H9 (cell line): ENCODE results near the gene ATXN1L. TPM values are rescaled to one million over a fixed set of nuclear protein-coding genes. Genes with fewer than 3 reads are reported as not detected.

Experiments
- DNase-seq: peaks from one replicate; pipeline ENCODE4 v3.0.0-alpha.2; 2017
- H2AFZ ChIP-seq: one replicate; pipeline ENCODE4 v1.6.1; 2013; ENCODE audit warnings: mild to moderate bottlenecking, low read length, control low read depth, moderate library complexity
- H2AK5ac ChIP-seq: 2 replicates; pipeline ENCODE4 v1.6.1; 2013; ENCODE audit warnings: low read length, control low read depth, mixed read lengths; ENCODE audit not compliant: insufficient read length
- H2BK120ac ChIP-seq: one replicate; pipeline ENCODE4 v1.6.1; 2013; ENCODE audit warnings: low read depth, mild to moderate bottlenecking, low read length, control low read depth, inconsistent platforms; ENCODE audit not compliant: poor library complexity, severe bottlenecking
- H2BK12ac ChIP-seq: 2 replicates; pipeline ENCODE4 v1.6.1; 2013; ENCODE audit warnings: low read length, control low read depth, mixed read lengths, low read depth; ENCODE audit not compliant: insufficient read length
- H2BK15ac ChIP-seq: 2 replicates; pipeline ENCODE4 v1.6.1; 2013; ENCODE audit warnings: low read depth, low read length, control low read depth
- H2BK20ac ChIP-seq: one replicate; pipeline ENCODE4 v1.6.1; 2013; ENCODE audit warnings: low read depth, mild to moderate bottlenecking, low read length, control low read depth, inconsistent platforms; ENCODE audit not compliant: poor library complexity, severe bottlenecking
- H2BK5ac ChIP-seq: 2 replicates; pipeline ENCODE4 v1.6.1; 2013; ENCODE audit warnings: low read length, control low read depth, mixed read lengths; ENCODE audit not compliant: insufficient read length
- H3K14ac ChIP-seq: 2 replicates; pipeline ENCODE4 v1.6.1; 2013; ENCODE audit warnings: low read length, control low read depth; ENCODE audit not compliant: insufficient read depth
- H3K18ac ChIP-seq: 2 replicates; pipeline ENCODE4 v1.6.1; 2013; ENCODE audit warnings: low read depth, mild to moderate bottlenecking, mixed read lengths, low read length, control low read depth; ENCODE audit not compliant: insufficient read length
- H3K23ac ChIP-seq: 2 replicates; pipeline ENCODE4 v1.6.1; 2013; ENCODE audit warnings: low read length, control low read depth, mixed read lengths, low read depth; ENCODE audit not compliant: insufficient read length
- H3K23me2 ChIP-seq: 2 replicates; pipeline ENCODE4 v1.6.1; 2013; ENCODE audit warnings: low read depth, mild to moderate bottlenecking, mixed read lengths, low read length, control low read depth; ENCODE audit not compliant: insufficient read length, poor library complexity, severe bottlenecking
- H3K27ac ChIP-seq: 2 replicates; pipeline ENCODE4 v1.5.1; 2013; ENCODE audit warnings: low read length, control low read depth, mixed read lengths, low read depth; ENCODE audit not compliant: insufficient read length
- H3K27me3 ChIP-seq: 2 replicates; pipeline ENCODE4 v1.6.1; 2013; ENCODE audit warnings: low read length, control low read depth, inconsistent platforms; ENCODE audit not compliant: insufficient read depth
- H3K4ac ChIP-seq: 2 replicates; pipeline ENCODE4 v1.6.1; 2013; ENCODE audit warnings: low read depth, mild to moderate bottlenecking, control low read depth, inconsistent platforms, low read length, moderate library complexity
- H3K4me1 ChIP-seq: 2 replicates; pipeline ENCODE4 v1.6.1; 2013; ENCODE audit warnings: low read length, control low read depth, inconsistent platforms; ENCODE audit not compliant: insufficient read depth
- H3K4me2 ChIP-seq: 2 replicates; pipeline ENCODE4 v1.6.1; 2013; ENCODE audit warnings: low read length, control low read depth, mixed read lengths; ENCODE audit not compliant: insufficient read length, insufficient read depth
- H3K56ac ChIP-seq: 2 replicates; pipeline ENCODE4 v1.6.1; 2013; ENCODE audit warnings: low read depth, mild to moderate bottlenecking, mixed read lengths, low read length, control low read depth; ENCODE audit not compliant: insufficient read length
- H3K79me1 ChIP-seq: 2 replicates; pipeline ENCODE4 v1.6.1; 2013; ENCODE audit warnings: low read depth, mild to moderate bottlenecking, moderate library complexity, low read length, control low read depth, inconsistent platforms; ENCODE audit not compliant: insufficient read depth, poor library complexity, severe bottlenecking
- H3K79me2 ChIP-seq: 2 replicates; pipeline ENCODE4 v1.6.1; 2013; ENCODE audit warnings: low read length, control low read depth, inconsistent platforms; ENCODE audit not compliant: insufficient read depth
- H3K9ac ChIP-seq: 2 replicates; pipeline ENCODE4 v1.6.1; 2013; ENCODE audit warnings: low read length, control low read depth, mixed read lengths; ENCODE audit not compliant: insufficient read length; ENCODE audit errors: extremely low read depth
- H3K9me3 ChIP-seq: one replicate; pipeline ENCODE4 v1.6.1; 2013; ENCODE audit warnings: low read depth, low read length, inconsistent platforms; ENCODE audit not compliant: control insufficient read depth
- H3T11ph ChIP-seq: one replicate; pipeline ENCODE4 v1.6.1; 2013; ENCODE audit warnings: mild to moderate bottlenecking, low read length, control low read depth, inconsistent platforms
- H4K20me1 ChIP-seq: one replicate; pipeline ENCODE4 v1.6.1; 2013; ENCODE audit not compliant: control insufficient read depth, insufficient read length, insufficient read depth
- H4K5ac ChIP-seq: 2 replicates; pipeline ENCODE4 v1.6.1; 2013; ENCODE audit warnings: low read depth, mild to moderate bottlenecking, mixed read lengths, low read length, control low read depth; ENCODE audit not compliant: insufficient read length
- H4K8ac ChIP-seq: replicated peaks from 2 replicates; pipeline ENCODE4 v1.6.1; 2013; ENCODE audit warnings: low read length, control low read depth, mixed read lengths, low read depth; ENCODE audit not compliant: insufficient read length
- H4K91ac ChIP-seq: 2 replicates; pipeline ENCODE4 v1.6.1; 2013; ENCODE audit warnings: low read depth, mild to moderate bottlenecking, moderate library complexity, mixed read lengths, low read length, control low read depth; ENCODE audit not compliant: insufficient read length
- H3K27ac Mint-ChIP-seq, 3 experiments: 2 replicates in 2 of 3; 3 replicates in 1 of 3; pipeline ENCODE4 v1.8.0; 2020 to 2021; ENCODE audit warnings: mixed read lengths in 3 of 3, mild to moderate bottlenecking in 1 of 3, moderate library complexity in 1 of 3
- H3K27me3 Mint-ChIP-seq: 2 replicates; pipeline ENCODE4 v1.8.0; 2021; ENCODE audit warnings: low read depth, mild to moderate bottlenecking, moderate library complexity, mixed read lengths
- H3K36me3 Mint-ChIP-seq, 3 experiments: 2 replicates in 2 of 3; 3 replicates in 1 of 3; pipeline ENCODE4 v1.8.0; 2020 to 2021; ENCODE audit warnings: low read depth in 3 of 3, mixed read lengths in 3 of 3; ENCODE audit not compliant: insufficient read depth in 1 of 3
- H3K4me1 Mint-ChIP-seq, 2 experiments: 2 replicates each; pipeline ENCODE4 v1.8.0; 2020; ENCODE audit warnings: mixed read lengths in 2 of 2
- H3K4me3 Mint-ChIP-seq, 2 experiments: 2 replicates in 1 of 2; 3 replicates in 1 of 2; pipeline ENCODE4 v1.8.0; 2020 to 2021; ENCODE audit warnings: mild to moderate bottlenecking in 2 of 2, mixed read lengths in 2 of 2, moderate library complexity in 1 of 2
- H3K9me3 Mint-ChIP-seq, 2 experiments: 2 replicates in 1 of 2; 3 replicates in 1 of 2; pipeline ENCODE4 v1.8.0; 2020; ENCODE audit warnings: mild to moderate bottlenecking in 2 of 2, mixed read lengths in 2 of 2, moderate library complexity in 1 of 2
- WGBS: extraction: QIAGEN DNeasy Blood & Tissue Kit; methylation state at CpG from one replicate; pipeline ENCODE4 v1.1.7; 2013; ENCODE audit warnings: missing lambda C conversion rate, low lambda C conversion rate, mixed read lengths; ENCODE audit not compliant: insufficient read length; ENCODE audit errors: extremely low coverage; 5-methylcytosine and 5-hydroxymethylcytosine counted together
- total RNA-seq: library from RNA; stranded (reverse); gene quantifications from 2 replicates; pipeline ENCODE4 v1.2.1, GENCODE V29; 2021
- TF ChIP-seq, protein P1 (sequence below): fragments of 200-600 bp; sonication (generic); conservative IDR thresholded peaks from 3 replicates; pipeline ENCODE4 v1.8.0; 2021; ENCODE audit warnings: antibody characterized with exemption, mild to moderate bottlenecking

Gene ATXN1L
- total RNA-seq, 1 experiment from 2014 or later, result 30.3 TPM

DNA sequence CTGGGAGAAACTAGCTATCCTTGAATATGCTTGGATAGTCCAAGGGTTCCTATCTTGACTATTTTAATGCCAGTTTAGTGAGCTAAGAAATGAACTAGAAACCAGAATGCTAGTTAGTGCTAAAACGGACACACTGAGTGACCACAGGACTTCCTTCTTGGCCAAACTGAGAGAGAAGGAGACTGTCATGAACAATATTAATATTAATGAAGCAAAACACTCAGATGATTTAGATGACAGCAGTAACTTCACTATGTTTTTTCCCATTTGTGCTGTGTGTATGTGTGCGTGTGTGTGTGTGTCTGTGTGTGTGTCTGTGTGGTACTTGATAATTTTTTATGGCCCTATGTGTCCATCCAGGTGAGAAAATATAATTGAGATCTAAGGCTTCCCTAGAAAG lies 2.2 kb upstream of the ATXN1L start:
- TF ChIP-seq, protein P1, sequence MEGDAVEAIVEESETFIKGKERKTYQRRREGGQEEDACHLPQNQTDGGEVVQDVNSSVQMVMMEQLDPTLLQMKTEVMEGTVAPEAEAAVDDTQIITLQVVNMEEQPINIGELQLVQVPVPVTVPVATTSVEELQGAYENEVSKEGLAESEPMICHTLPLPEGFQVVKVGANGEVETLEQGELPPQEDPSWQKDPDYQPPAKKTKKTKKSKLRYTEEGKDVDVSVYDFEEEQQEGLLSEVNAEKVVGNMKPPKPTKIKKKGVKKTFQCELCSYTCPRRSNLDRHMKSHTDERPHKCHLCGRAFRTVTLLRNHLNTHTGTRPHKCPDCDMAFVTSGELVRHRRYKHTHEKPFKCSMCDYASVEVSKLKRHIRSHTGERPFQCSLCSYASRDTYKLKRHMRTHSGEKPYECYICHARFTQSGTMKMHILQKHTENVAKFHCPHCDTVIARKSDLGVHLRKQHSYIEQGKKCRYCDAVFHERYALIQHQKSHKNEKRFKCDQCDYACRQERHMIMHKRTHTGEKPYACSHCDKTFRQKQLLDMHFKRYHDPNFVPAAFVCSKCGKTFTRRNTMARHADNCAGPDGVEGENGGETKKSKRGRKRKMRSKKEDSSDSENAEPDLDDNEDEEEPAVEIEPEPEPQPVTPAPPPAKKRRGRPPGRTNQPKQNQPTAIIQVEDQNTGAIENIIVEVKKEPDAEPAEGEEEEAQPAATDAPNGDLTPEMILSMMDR, result no peak
- Histone ChIP-seq H2BK20ac (no peak overlapping the region), H2BK15ac (no peak overlapping the region), H3K27me3 (no peaks in the 10 kb centered on the region), H3K9ac (no peak overlapping the region), H4K8ac (no peak overlapping the region), H4K91ac (no peak overlapping the region), H3K27ac (no peak overlapping the region), H3K4ac (no peak overlapping the region), H3K14ac (no peak overlapping the region), H3K79me2 (peaks cover 12% of the 10 kb centered on the region; the same call in 1 of the 2 replicates), H3K23me2 (peaks cover 5% of the 10 kb centered on the region), H2BK12ac (no peak overlapping the region), H2AK5ac (no peak overlapping the region), H3K9me3 (no peaks in the 10 kb centered on the region), H4K20me1 (no peaks in the 10 kb centered on the region), H3T11ph (no peak overlapping the region), H3K79me1 (no peaks in the 10 kb centered on the region), H3K4me2 (no peak overlapping the region), H3K4me1 (peaks cover 3% of the 10 kb centered on the region; the same call in 1 of the 2 replicates), H3K18ac (no peak overlapping the region), H3K56ac (no peak overlapping the region), H3K23ac (no peak overlapping the region), H2BK5ac (no peak overlapping the region), H2BK120ac (no peak overlapping the region), H2AFZ (no peak overlapping the region), H4K5ac (no peak overlapping the region)
- Mint-ChIP-seq H3K36me3 (peaks cover 5 to 7% (median 6%) of the 10 kb centered on the region in 3 experiments; a peak in 5 of 7 replicates), H3K9me3 (no peaks in the 10 kb centered on the region), H3K4me3 (0 out of 5 replicates have a peak overlapping the region, but pooled peaks of 1 of the 2 experiments have one; percentile 52), H3K27ac (no peak overlapping the region), H3K27me3 (no peaks in the 10 kb centered on the region), H3K4me1 (peaks cover 8 to 13% of the 10 kb centered on the region in 2 experiments)
- no CpG with 5 or more reads among the region's 2 CpGs for WGBS
- DNase-seq, result no peak
